ENCODE measurements around the gene ZNF417.

ZNF417 gene

DNA sequence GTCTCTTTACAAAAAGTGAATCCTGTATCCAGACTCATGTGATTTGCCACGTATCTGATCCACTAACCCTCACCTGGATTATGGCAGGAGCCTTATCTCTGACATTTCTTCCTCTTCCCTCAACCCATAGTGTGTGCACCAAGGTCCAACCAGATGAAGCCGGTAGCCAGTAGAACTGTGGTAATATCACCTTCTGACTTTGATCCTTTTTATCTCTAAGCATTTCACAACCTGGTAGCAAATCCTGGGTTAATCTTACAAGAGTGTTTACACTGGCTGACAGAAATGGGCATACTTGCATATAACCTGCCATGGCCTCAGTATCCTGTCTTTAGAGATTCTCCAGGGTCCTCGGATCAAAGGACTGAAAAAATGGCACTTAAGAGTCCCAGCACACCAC lies 1.9 kb downstream of the ZNF417 start:
- H4K20me1 ChIP-seq (ENCODE audit: low read depth, low read length): no peaks in the 10 kb centered on the region

DNA sequence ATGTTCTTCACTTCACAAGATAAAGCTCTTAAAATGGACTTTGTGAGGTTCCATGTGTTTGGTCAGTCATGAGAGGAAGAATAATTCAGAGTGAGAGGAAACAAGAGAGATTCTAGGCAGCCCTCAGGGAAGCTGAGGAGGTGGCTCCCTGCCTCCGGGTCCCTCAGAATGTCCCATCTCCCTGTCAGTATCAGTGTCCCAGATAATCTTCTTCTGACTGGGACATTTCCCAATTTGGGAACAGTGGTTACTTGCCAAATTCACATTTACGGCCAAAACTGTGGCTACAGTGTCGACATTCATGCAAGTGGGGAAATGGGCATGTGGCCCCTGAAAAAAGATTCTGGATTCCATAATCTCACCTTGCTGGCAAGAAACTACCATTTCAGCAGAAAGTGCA lies 9.0 kb downstream of the ZNF417 start:
- Histone ChIP-seq H3K4me2 (ENCODE audit: low read depth, low read length, poor library complexity, severe bottlenecking) (no peak overlapping the region), H3K36me3 (ENCODE audit: low read length) (0 out of 2 replicates have a peak, but pooled peaks cover 4% of the 10 kb centered on the region), H3F3A (ENCODE audit: insufficient read depth) (no peaks in the 10 kb centered on the region), H3K9ac (ENCODE audit: low read length) (no peak overlapping the region), H3K4me3 (ENCODE audit: insufficient read depth, low read length, poor library complexity, severe bottlenecking) (no peak overlapping the region), H3K9me3 (ENCODE audit: insufficient read depth, low read length) (no peaks in the 10 kb centered on the region), H3K79me2 (ENCODE audit: insufficient read depth, low read length) (no peaks in the 10 kb centered on the region), H3K27ac (ENCODE audit: low read depth, low read length) (no peak overlapping the region), H4K20me1 (ENCODE audit: low read depth, low read length) (no peaks in the 10 kb centered on the region), H2AFZ (ENCODE audit: low read depth, low read length, severe bottlenecking) (no peak overlapping the region), H3K27me3 (ENCODE audit: low read length) (no peaks in the 10 kb centered on the region), H3K9me2 (replicated peaks; ENCODE audit: insufficient read depth, low read length) (no peaks in the 10 kb centered on the region)
- TF ChIP-seq CTCF (IDR thresholded peaks at IDR 0.05; ENCODE audit: insufficient read depth, low read length, poor library complexity, severe bottlenecking) (no peak), EZH2phosphoT487 (conservative IDR thresholded peaks at IDR 0.05; ENCODE audit: low read length) (no peak)

More for the DNA sequence above, 1.9 kb downstream of the ZNF417 start:
- H3K27me3 ChIP-seq (ENCODE audit: low read length): no peaks in the 10 kb centered on the region
- peaks cover 26% of the 10 kb centered on the region for H3K79me2 ChIP-seq (ENCODE audit: insufficient read depth, low read length)
- 0 out of 2 replicates have a peak, but pooled peaks cover 4% of the 10 kb centered on the region for H3K36me3 ChIP-seq (ENCODE audit: low read length)
- H2AFZ ChIP-seq (ENCODE audit: low read depth, low read length, severe bottlenecking): no peak overlapping the region
- no peaks in the 10 kb centered on the region for H3K9me2 ChIP-seq (replicated peaks; ENCODE audit: insufficient read depth, low read length)
- no peak overlapping the region for H3K27ac ChIP-seq (ENCODE audit: low read depth, low read length)
- no peak overlapping the region for H3K4me3 ChIP-seq (ENCODE audit: insufficient read depth, low read length, poor library complexity, severe bottlenecking)
- H3K4me2 ChIP-seq (ENCODE audit: low read depth, low read length, poor library complexity, severe bottlenecking): no peak overlapping the region
- H3F3A ChIP-seq (ENCODE audit: insufficient read depth): no peaks in the 10 kb centered on the region
- no peaks in the 10 kb centered on the region for H3K9me3 ChIP-seq (ENCODE audit: insufficient read depth, low read length)
- TF ChIP-seq EZH2phosphoT487 (conservative IDR thresholded peaks at IDR 0.05; ENCODE audit: low read length): no peak
- H3K9ac ChIP-seq (ENCODE audit: low read length): no peak overlapping the region

- TF ChIP-seq EZH2phosphoT487 (conservative IDR thresholded peaks at IDR 0.05; ENCODE audit: low read length): no peak
- no peak for TF ChIP-seq CTCF (IDR thresholded peaks at IDR 0.05; ENCODE audit: insufficient read depth, low read length, poor library complexity, severe bottlenecking)
- no peak overlapping the region for H3K4me2 ChIP-seq (ENCODE audit: low read depth, low read length, poor library complexity, severe bottlenecking)
- no peaks in the 10 kb centered on the region for H3F3A ChIP-seq (ENCODE audit: insufficient read depth)
- no peaks in the 10 kb centered on the region for H3K9me2 ChIP-seq (replicated peaks; ENCODE audit: insufficient read depth, low read length)
- no peaks in the 10 kb centered on the region for H3K9me3 ChIP-seq (ENCODE audit: insufficient read depth, low read length)
- no peaks in the 10 kb centered on the region for H3K79me2 ChIP-seq (ENCODE audit: insufficient read depth, low read length)
- H3K4me3 ChIP-seq (ENCODE audit: insufficient read depth, low read length, poor library complexity, severe bottlenecking): no peak overlapping the region
- no peak overlapping the region for H3K27ac ChIP-seq (ENCODE audit: low read depth, low read length)
- no peak overlapping the region for H2AFZ ChIP-seq (ENCODE audit: low read depth, low read length, severe bottlenecking)
- H3K36me3 ChIP-seq (ENCODE audit: low read length): no peaks in the 10 kb centered on the region
- H3K9ac ChIP-seq (ENCODE audit: low read length): no peak overlapping the region
- no peaks in the 10 kb centered on the region for H4K20me1 ChIP-seq (ENCODE audit: low read depth, low read length)
- H3K27me3 ChIP-seq (ENCODE audit: low read length): no peaks in the 10 kb centered on the region
Measured at GRCh38 chr19:57905258-57905657, 11.1 kb downstream of the ZNF417 start.

DNA sequence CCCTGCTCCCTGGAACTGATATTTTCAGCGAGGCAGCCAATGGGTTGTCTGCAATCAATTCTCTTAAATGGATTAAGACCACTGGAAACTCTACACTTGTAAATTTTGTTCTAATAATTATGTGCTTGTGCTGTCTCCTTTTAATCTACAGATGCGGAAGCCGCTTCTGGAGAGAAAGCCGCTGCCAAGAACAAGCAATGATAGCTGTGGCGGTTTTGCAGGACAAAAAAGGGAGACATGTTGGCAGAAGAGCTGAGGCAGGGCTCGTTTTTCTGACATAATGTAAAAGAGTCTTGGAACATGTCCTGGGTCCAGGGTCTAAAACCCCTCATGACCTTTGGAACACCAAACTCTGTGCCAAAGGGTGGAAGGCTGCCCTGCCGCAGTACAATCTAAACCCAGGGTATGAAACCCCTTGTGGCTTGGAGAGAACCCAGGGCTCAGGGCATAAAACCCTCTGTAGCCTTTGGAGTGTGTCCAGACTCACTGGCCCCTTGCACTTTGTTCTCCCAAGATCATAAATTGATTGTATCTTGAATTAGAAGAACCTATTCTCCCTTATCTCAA lies 12.7 kb downstream of the ZNF417 start:
- Histone ChIP-seq H4K20me1 (ENCODE audit: low read depth, low read length) (no peaks in the 10 kb centered on the region), H3K27me3 (ENCODE audit: low read length) (no peaks in the 10 kb centered on the region), H3K36me3 (ENCODE audit: low read length) (no peaks in the 10 kb centered on the region), H3K4me2 (ENCODE audit: low read depth, low read length, poor library complexity, severe bottlenecking) (no peak overlapping the region), H3K9me2 (replicated peaks; ENCODE audit: insufficient read depth, low read length) (no peaks in the 10 kb centered on the region), H3K4me3 (ENCODE audit: insufficient read depth, low read length, poor library complexity, severe bottlenecking) (no peak overlapping the region), H3K27ac (ENCODE audit: low read depth, low read length) (no peak overlapping the region), H3K79me2 (ENCODE audit: insufficient read depth, low read length) (no peaks in the 10 kb centered on the region), H3F3A (ENCODE audit: insufficient read depth) (no peaks in the 10 kb centered on the region; the same call in 1 of the 2 replicates), H3K9me3 (ENCODE audit: insufficient read depth, low read length) (no peaks in the 10 kb centered on the region), H3K9ac (ENCODE audit: low read length) (no peak overlapping the region), H2AFZ (ENCODE audit: low read depth, low read length, severe bottlenecking) (no peak overlapping the region)
- TF ChIP-seq CTCF (IDR thresholded peaks at IDR 0.05; ENCODE audit: insufficient read depth, low read length, poor library complexity, severe bottlenecking) (no peak), EZH2phosphoT487 (conservative IDR thresholded peaks at IDR 0.05; ENCODE audit: low read length) (no peak)
